Heart left ventricle (tissue), 16 donors: ENCODE results near the gene FGF10. TPM values are rescaled to one million over a fixed set of nuclear protein-coding genes. Genes with fewer than 3 reads are reported as not detected.
A peak's percentile ranks its signal among the peaks of the same experiment; 100 is the strongest.

Experiments
- ATAC-seq, 4 donors: fragments of 200-7000 bp; cut with Tn5 transposase; one replicate each; pipeline ENCODE4 v1.9.1; 2020 to 2022; ENCODE audit warnings: moderate library complexity in 4 of 4, mild to moderate bottlenecking in 3 of 4, moderate number of reproducible peaks in 1 of 4
- DNase-seq, 5 donors: peaks; one replicate each; pipeline ENCODE4 v3.0.0-alpha.2; 2020
- H3K27ac ChIP-seq, 12 donors: fragments of 200-600 bp; sonication (generic) in 4 of 12; one replicate each; pipeline versions ENCODE4 v1.5.0 to v1.8.0; 2016 to 2022; ENCODE audit warnings: mild to moderate bottlenecking in 2 of 12
- H3K27me3 ChIP-seq, 9 donors: fragments of 200-600 bp; sonication (generic) in 2 of 9; one replicate each; pipeline versions ENCODE4 v1.5.1 to v1.8.0; 2016 to 2022; ENCODE audit warnings: mild to moderate bottlenecking in 3 of 9
- H3K36me3 ChIP-seq, 9 donors: fragments of 200-600 bp; sonication (generic) in 2 of 9; one replicate each; pipeline versions ENCODE4 v1.5.0 to v1.8.0; 2018 to 2022; ENCODE audit warnings: mild to moderate bottlenecking in 2 of 9
- H3K4me1 ChIP-seq, 12 donors: fragments of 200-600 bp; sonication (generic) in 4 of 12; one replicate each; pipeline versions ENCODE4 v1.5.0 to v1.8.0; 2016 to 2022; ENCODE audit warnings: mild to moderate bottlenecking in 3 of 12
- H3K4me3 ChIP-seq, 12 donors: fragments of 200-600 bp; sonication (generic) in 4 of 12; one replicate each; pipeline versions ENCODE4 v1.5.0 to v1.8.0; 2017 to 2022; ENCODE audit warnings: mild to moderate bottlenecking in 9 of 12, moderate library complexity in 4 of 12
- H3K9me3 ChIP-seq, 12 donors: fragments of 200-600 bp; sonication (generic) in 4 of 12; one replicate each; pipeline versions ENCODE4 v1.5.0 to v1.8.0; 2016 to 2022; ENCODE audit warnings: mild to moderate bottlenecking in 1 of 12
- CTCF ChIP-seq, 12 donors: fragments of 200-600 bp; sonication (generic) in 4 of 12; IDR thresholded peaks; one replicate each; pipeline versions ENCODE4 v1.5.0 to v1.8.0; 2018 to 2022; ENCODE audit warnings: antibody characterized with exemption in 12 of 12, mild to moderate bottlenecking in 5 of 12
- POLR2A ChIP-seq, 2 donors: fragments of 450-650 bp; IDR thresholded peaks; one replicate each; pipeline ENCODE4 v1.6.1; 2017; ENCODE audit warnings: antibody characterized with exemption in 2 of 2, mild to moderate bottlenecking in 2 of 2, moderate library complexity in 2 of 2
- WGBS, 4 donors: extraction: QIAGEN DNeasy Blood & Tissue Kit in 2 of 4; methylation state at CpG; one replicate each; pipeline versions ENCODE4 v1.1.5 to v1.1.7; 2013 to 2018; 5-methylcytosine and 5-hydroxymethylcytosine counted together
- intact Hi-C, 10 donors: fragments of 100-400 bp; cut with DNase I; formaldehyde crosslinking; loops; one replicate each; pipeline versions ENCODE4 v1.11.1 to v1.14.2; 2022
- polyA plus RNA-seq, 2 donors: library from polyadenylated mRNA; stranded (reverse); fragments of 200-250 nt; gene quantifications; one replicate each; pipeline ENCODE4 v1.2.3, GENCODE V29; 2013
- total RNA-seq, 9 donors: library from RNA; depleted of rRNA in 2 of 9; stranded (reverse); fragments of >200 nt in 2 of 9; fragmentation: NEBNext Ultra II Directional in 3 of 9; extraction: Animal tissue kit (Norgen Biotek cat#: 25700) in 3 of 9; gene quantifications; one replicate each; pipeline versions ENCODE4 v1.1.0 to v1.2.4, GENCODE V29; 2016 to 2023
- donor health status: ischemic (EF 13 %, LVEDD 7.1; RV severe dilation, severe dysfunction).
- donor health status: healthy with polysubstance abuse.
- donor health status: DM: no; HTN: yes; CAD: no.
- donor health status: DM: no; HTN: no; CAD: no.
- donor health status: ischemic (EF 25% LVEDD 6.9; RV normal size, moderate dysfunction).
- donor health status: ischemic (EF 25% LVEDD 5.7; RV mildly dilated, moderate dysfunction).
- donor health status: healthy.
- donor health status: DM: yes; HTN: yes; CAD: no.
- donor health status: ischemic (EF 35%, LVEDD 5.7; RV mildly dilated, moderate dysfunction).
- donor health status: nonischemic (EF 11% LVEDD 7.7; RV severe dilation, severe dysfunction).
- donor health status: DM: yes; HTN: yes; CAD: no.
- donor health status: PGD.
- donor health status: ischemic (EF 29% LVEDD 5.4; RV normal size, mild dysfunction).
- donor health status: nonischemic (EF 23%, LVEDD 6.1; RV moderate dilation, normal function).

The FGF10 gene
- total and polyA plus RNA-seq, 11 donors: 0.15 to 2.6 (median 0.51) TPM; not detected in 1

- intact Hi-C loops: no loop called here
- DNase-seq (no peak), ATAC-seq (no peak)
- H3K27ac ChIP-seq: no peak overlapping the region
- H3K36me3 ChIP-seq: no peaks in the 10 kb centered on the region
- no peak overlapping the region for H3K4me3 ChIP-seq
- 75 to 86% (median 81%) methylated on average over 1 of the region's 1 CpG for WGBS, 4 donors
- TF ChIP-seq CTCF (IDR thresholded peaks at IDR 0.05) (no peak), POLR2A (IDR thresholded peaks at IDR 0.05) (no peak)
- no peaks in the 10 kb centered on the region for H3K4me1 ChIP-seq
- no peaks in the 10 kb centered on the region for H3K27me3 ChIP-seq
- no peaks in the 10 kb centered on the region for H3K9me3 ChIP-seq
These were observed 27.7 kb downstream of the FGF10 start for GRCh38 chr5:44361342-44362001.

GRCh38 chr5:44360919-44361318, 28.3 kb downstream of the FGF10 start:
- TF ChIP-seq POLR2A (IDR thresholded peaks at IDR 0.05) (no peak), CTCF (IDR thresholded peaks at IDR 0.05) (no peak)
- Histone ChIP-seq H3K4me1 (no peaks in the 10 kb centered on the region), H3K4me3 (no peak overlapping the region), H3K27ac (no peak overlapping the region), H3K27me3 (no peaks in the 10 kb centered on the region), H3K36me3 (no peaks in the 10 kb centered on the region), H3K9me3 (no peaks in the 10 kb centered on the region)
- DNase-seq: no peak
- no peak for ATAC-seq
- intact Hi-C loops: no loop called here

GRCh38 chr5:44358421-44358820, 30.8 kb downstream of the FGF10 start:
- intact Hi-C loops: no loop called here
- Histone ChIP-seq H3K9me3 (no peaks in the 10 kb centered on the region), H3K27ac (no peak overlapping the region), H3K36me3 (no peaks in the 10 kb centered on the region), H3K4me1 (no peaks in the 10 kb centered on the region), H3K27me3 (no peaks in the 10 kb centered on the region), H3K4me3 (no peak overlapping the region)
- ATAC-seq (no peak), DNase-seq (no peak)
- WGBS, 4 donors: 85 to 91% (median 87%) methylated on average over 2 of the region's 2 CpGs
- no peak for TF ChIP-seq CTCF (IDR thresholded peaks at IDR 0.05)
- no peak for TF ChIP-seq POLR2A (IDR thresholded peaks at IDR 0.05)

GRCh38 chr5:44356231-44356630, 33.0 kb downstream of the FGF10 start:
- Histone ChIP-seq H3K9me3 (no peaks in the 10 kb centered on the region), H3K4me1 (no peaks in the 10 kb centered on the region), H3K4me3 (no peak overlapping the region), H3K36me3 (no peaks in the 10 kb centered on the region), H3K27ac (peak overlapping the region in 1 of 12 donors; percentile 2), H3K27me3 (no peaks in the 10 kb centered on the region)
- intact Hi-C loops: no loop called here
- DNase-seq: no peak
- no peak for ATAC-seq
- 59 to 73% (median 67%) methylated on average over 1 of the region's 1 CpG for WGBS, 4 donors
- TF ChIP-seq POLR2A (IDR thresholded peaks at IDR 0.05) (no peak), CTCF (IDR thresholded peaks at IDR 0.05) (no peak)
